ENCODE measurements around the gene DCANP1.

- TF ChIP-seq, protein P1, sequence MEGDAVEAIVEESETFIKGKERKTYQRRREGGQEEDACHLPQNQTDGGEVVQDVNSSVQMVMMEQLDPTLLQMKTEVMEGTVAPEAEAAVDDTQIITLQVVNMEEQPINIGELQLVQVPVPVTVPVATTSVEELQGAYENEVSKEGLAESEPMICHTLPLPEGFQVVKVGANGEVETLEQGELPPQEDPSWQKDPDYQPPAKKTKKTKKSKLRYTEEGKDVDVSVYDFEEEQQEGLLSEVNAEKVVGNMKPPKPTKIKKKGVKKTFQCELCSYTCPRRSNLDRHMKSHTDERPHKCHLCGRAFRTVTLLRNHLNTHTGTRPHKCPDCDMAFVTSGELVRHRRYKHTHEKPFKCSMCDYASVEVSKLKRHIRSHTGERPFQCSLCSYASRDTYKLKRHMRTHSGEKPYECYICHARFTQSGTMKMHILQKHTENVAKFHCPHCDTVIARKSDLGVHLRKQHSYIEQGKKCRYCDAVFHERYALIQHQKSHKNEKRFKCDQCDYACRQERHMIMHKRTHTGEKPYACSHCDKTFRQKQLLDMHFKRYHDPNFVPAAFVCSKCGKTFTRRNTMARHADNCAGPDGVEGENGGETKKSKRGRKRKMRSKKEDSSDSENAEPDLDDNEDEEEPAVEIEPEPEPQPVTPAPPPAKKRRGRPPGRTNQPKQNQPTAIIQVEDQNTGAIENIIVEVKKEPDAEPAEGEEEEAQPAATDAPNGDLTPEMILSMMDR (IDR thresholded peaks at IDR 0.05; ENCODE audit: low read depth, low read length) = no peak
- TF ChIP-seq EZH2phosphoT487 (IDR thresholded peaks at IDR 0.05; ENCODE audit: low read depth) = no peak
Measured at GRCh38 chr5:135480511-135480910, 33.4 kb upstream of the DCANP1 start.
